ENCODE measurements around the gene TSPAN9.
A peak's percentile ranks its signal among the peaks of the same experiment; 100 is the strongest.

Gene TSPAN9

GRCh38 chr12:3193131-3193530 is 116.0 kb downstream of the TSPAN9 start:
- DNase-seq: no peak

- DNase-seq: no peak
These were observed 116.6 kb downstream of the TSPAN9 start for GRCh38 chr12:3193755-3194154.

- no peak for DNase-seq
These were observed 118.2 kb downstream of the TSPAN9 start for GRCh38 chr12:3195337-3195736.

GRCh38 chr12:3195859-3196483 is 118.8 kb downstream of the TSPAN9 start:
- DNase-seq: no peak

- no peak for DNase-seq
These were observed 119.3 kb downstream of the TSPAN9 start for GRCh38 chr12:3196488-3196887.

GRCh38 chr12:3197131-3197818 is 120.1 kb downstream of the TSPAN9 start:
- DNase-seq: no peak

- no peak for DNase-seq
These were observed 122.4 kb downstream of the TSPAN9 start for GRCh38 chr12:3199551-3200031.

- DNase-seq: no peak
These were observed 122.9 kb downstream of the TSPAN9 start for GRCh38 chr12:3200032-3200617.

- no peak for DNase-seq
These were observed 123.6 kb downstream of the TSPAN9 start for GRCh38 chr12:3200814-3201233.

- DNase-seq: no peak
These were observed 124.3 kb downstream of the TSPAN9 start for GRCh38 chr12:3201339-3202051.

- no peak for DNase-seq
These were observed 124.9 kb downstream of the TSPAN9 start for GRCh38 chr12:3202096-3202495.

GRCh38 chr12:3202734-3203446 is 125.7 kb downstream of the TSPAN9 start:
- peak; percentile 53 for DNase-seq

- no peak for DNase-seq
These were observed 126.5 kb downstream of the TSPAN9 start for GRCh38 chr12:3203713-3204112.

- DNase-seq: no peak
These were observed 127.0 kb downstream of the TSPAN9 start for GRCh38 chr12:3204143-3204542.

- no peak for DNase-seq
These were observed 127.8 kb downstream of the TSPAN9 start for GRCh38 chr12:3204730-3205531.

- DNase-seq: no peak
These were observed 128.8 kb downstream of the TSPAN9 start for GRCh38 chr12:3205742-3206519.

- no peak for DNase-seq
These were observed 129.4 kb downstream of the TSPAN9 start for GRCh38 chr12:3206536-3207072.

- DNase-seq: no peak
These were observed 130.0 kb downstream of the TSPAN9 start for GRCh38 chr12:3207175-3207574.

GRCh38 chr12:3207858-3208257 is 130.7 kb downstream of the TSPAN9 start:
- no peak for DNase-seq

GRCh38 chr12:3213188-3213587 is 136.0 kb downstream of the TSPAN9 start:
- DNase-seq: no peak

- DNase-seq: no peak
These were observed 136.6 kb downstream of the TSPAN9 start for GRCh38 chr12:3213768-3214167.
